GM12892 (cell line): ENCODE results near the gene RAPGEF5.

ENCODE experiments used
- POLR2A ChIP-seq: IDR thresholded peaks from 2 replicates; pipeline ENCODE4 v1.6.1; 2011; ENCODE audit warnings: low read depth, low read length, control low read depth
- POLR2AphosphoS5 ChIP-seq: IDR thresholded peaks from 2 replicates; pipeline ENCODE4 v1.6.1; 2011; ENCODE audit warnings: low read depth, low read length, control low read depth
- TAF1 ChIP-seq: IDR thresholded peaks from 2 replicates; pipeline ENCODE4 v1.6.1; 2011; ENCODE audit warnings: low read depth, mild to moderate bottlenecking, control low read depth, low read length, borderline replicate concordance

DNA sequence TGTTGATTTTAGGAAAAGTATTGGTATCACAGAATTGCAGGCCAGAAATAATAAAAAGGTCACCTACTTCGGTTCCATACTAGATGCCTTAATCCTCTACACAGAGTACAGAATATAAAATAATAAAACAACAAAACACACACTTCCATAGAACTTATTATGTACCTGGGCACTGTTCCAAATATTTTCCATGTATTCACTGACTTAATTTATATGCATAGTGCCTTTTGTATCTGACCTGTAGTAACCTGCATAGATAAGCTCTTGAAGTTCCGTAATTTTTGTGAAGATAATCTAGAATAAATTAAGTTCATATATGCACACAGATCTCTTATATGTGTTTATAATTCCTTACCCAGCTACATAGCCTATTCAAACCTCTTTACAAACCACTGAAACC is 78.3 kb downstream of the RAPGEF5 start:
- TF ChIP-seq POLR2A (no peak), POLR2AphosphoS5 (no peak), TAF1 (no peak)
